Epithelial cell of esophagus (primary cell): Measurements from ENCODE around the gene CORO2B.

Experiments
- DNase-seq: peaks from one replicate; pipeline ENCODE4 v3.0.0; 2010; ENCODE audit warnings: low read depth
- H3K4me3 ChIP-seq: 2 replicates; pipeline ENCODE4 v1.5.1; 2011; ENCODE audit warnings: mild to moderate bottlenecking, low read length, control low read depth
- CTCF ChIP-seq: IDR thresholded peaks from 2 replicates; pipeline ENCODE4 v1.5.1; 2011; ENCODE audit warnings: low read depth, mild to moderate bottlenecking, low read length, control low read depth, inconsistent platforms; ENCODE audit not compliant: insufficient read depth; ENCODE audit errors: missing control alignments

CORO2B gene

GRCh38 chr15:68633231-68634121 lies 54.7 kb downstream of the CORO2B start:
- no peak overlapping the region for H3K4me3 ChIP-seq
- no peak for DNase-seq
- TF ChIP-seq CTCF, result no peak

GRCh38 chr15:68634122-68634482 lies 55.3 kb downstream of the CORO2B start:
- no peak for DNase-seq
- H3K4me3 ChIP-seq, result no peak overlapping the region
- TF ChIP-seq CTCF, result no peak

GRCh38 chr15:68634531-68634930 lies 55.7 kb downstream of the CORO2B start:
- TF ChIP-seq CTCF, result no peak

GRCh38 chr15:68635141-68635540 lies 56.3 kb downstream of the CORO2B start:
- H3K4me3 ChIP-seq, result no peak overlapping the region
- no peak for DNase-seq
- TF ChIP-seq CTCF, result no peak

More at GRCh38 chr15:68634531-68634930, 55.7 kb downstream of the CORO2B start:
- H3K4me3 ChIP-seq, result no peak overlapping the region
- DNase-seq, result no peak

- no peak for TF ChIP-seq CTCF
- H3K4me3 ChIP-seq, result no peak overlapping the region
- peak; percentile 17 for DNase-seq
Observed at GRCh38 chr15:68636256-68636655, 57.5 kb downstream of the CORO2B start.

- TF ChIP-seq CTCF, result no peak
- no peak for DNase-seq
- no peak overlapping the region for H3K4me3 ChIP-seq
Observed at GRCh38 chr15:68637767-68638404, 59.1 kb downstream of the CORO2B start.
